Measurements from ENCODE around the gene CSRNP2. TPM values are rescaled to one million over a fixed set of nuclear protein-coding genes. Genes with fewer than 3 reads are reported as not detected.
A peak's percentile ranks its signal among the peaks of the same experiment; 100 is the strongest.

CSRNP2 gene
- total RNA-seq, 4 donors from 2014 or later: 22.6 to 36.2 (median 31.1) TPM

GRCh38 chr12:51012570-51013236, 70.7 kb downstream of the CSRNP2 start:
- Histone ChIP-seq H3K27me3 (no peaks in the 10 kb centered on the region), H3K36me3 (peaks cover 0 to 3% (median 0%) of the 10 kb centered on the region in 3 donors), H3K27ac (no peak overlapping the region), H3K4me3 (no peak overlapping the region), H3K4me1 (peaks cover 0 to 44% (median 12%) of the 10 kb centered on the region in 4 donors), H3K9me3 (no peaks in the 10 kb centered on the region)
- WGBS, 2 donors: 79 to 83% methylated on average over 5 of the region's 5 CpGs
- DNase-seq (ENCODE audit: low spot score in 2 of 2): no peak
- TF ChIP-seq CTCF (IDR thresholded peaks at IDR 0.05): no peak
- TF ChIP-seq EP300 (IDR thresholded peaks at IDR 0.05): no peak
- no peak for TF ChIP-seq POLR2A (IDR thresholded peaks at IDR 0.05)

- WGBS, 2 donors: 71 to 73% methylated on average over 4 of the region's 4 CpGs
- H3K36me3 ChIP-seq: peaks cover 0 to 11% (median 0%) of the 10 kb centered on the region in 3 donors
- no peaks in the 10 kb centered on the region for H3K9me3 ChIP-seq
- peaks cover 0 to 44% (median 12%) of the 10 kb centered on the region in 4 donors for H3K4me1 ChIP-seq
- no peak overlapping the region for H3K4me3 ChIP-seq
- TF ChIP-seq POLR2A (IDR thresholded peaks at IDR 0.05): no peak
- no peak for DNase-seq (ENCODE audit: low spot score in 2 of 2)
- no peaks in the 10 kb centered on the region for H3K27me3 ChIP-seq
- H3K27ac ChIP-seq: peak overlapping the region in 1 of 4 donors; percentile 13
Measured at GRCh38 chr12:51011955-51012354, 71.4 kb downstream of the CSRNP2 start.

Small RNA genes lying within 50 kb of the gene (small RNA-seq; reads per million reads assigned to genes)
- gene RNU6-1273P (not detected), gene RNU6-87P (not detected)

Other genes starting within 250 kb of the CSRNP2 start
- not detected for gene TMPRSS12, start 240.7 kb downstream of the CSRNP2 start, total RNA-seq
- gene HIGD1C, start 131.1 kb downstream of the CSRNP2 start, total RNA-seq: not detected
- 10 to 100 TPM; 44.0 to 81.9 (median 51.2) TPM for gene SLC11A2, start 57.2 kb downstream of the CSRNP2 start, total RNA-seq
- gene LETMD1, start 35.3 kb downstream of the CSRNP2 start, total RNA-seq: 10 to 100 TPM; 52.3 to 72.4 (median 66.7) TPM
- 10 to 100 TPM; 13.5 to 21.6 (median 19.5) TPM for gene TFCP2, start 89.5 kb upstream of the CSRNP2 start, total RNA-seq
- gene POU6F1, start 134.5 kb upstream of the CSRNP2 start, total RNA-seq: 10 to 100 TPM; 14.4 to 27.5 (median 21.9) TPM
- gene DAZAP2, start 155.2 kb upstream of the CSRNP2 start, total RNA-seq: 100 to 1,000 TPM; 197 to 255 (median 238) TPM
- gene SMAGP, start 186.8 kb upstream of the CSRNP2 start, total RNA-seq: 10 to 100 TPM in 1 of 4 donors, 1 to 10 TPM in 3; 2.0 to 10.2 (median 4.4) TPM
- gene BIN2, start 240.6 kb upstream of the CSRNP2 start, total RNA-seq: 10 to 100 TPM in 1 of 4 donors, 1 to 10 TPM in 3; 2.8 to 11.1 (median 4.3) TPM

Measured in tibial nerve (tissue), 4 donors.